Right atrium auricular region (tissue), 2 donors: ENCODE results near the gene PRKD2. TPM values are rescaled to one million over a fixed set of nuclear protein-coding genes. Genes with fewer than 3 reads are reported as not detected.

ENCODE experiments used
- DNase-seq: peaks from one replicate; pipeline ENCODE4 v3.0.0-alpha.2; 2019; ENCODE audit warnings: low spot score
- H3K27ac ChIP-seq, 2 donors: fragments of 200-600 bp; sonication (generic); 1 replicate in 1 of 2; 2 replicates in 1 of 2; pipeline ENCODE4 v1.5.1; 2016 to 2019
- H3K27me3 ChIP-seq, 2 donors: fragments of 200-600 bp; sonication (generic); one replicate each; pipeline versions ENCODE4 v1.5.1 to v1.6.0; 2017 to 2019
- H3K36me3 ChIP-seq: fragments of 200-600 bp; sonication (generic); one replicate; pipeline ENCODE4 v1.5.1; 2016
- H3K4me1 ChIP-seq, 2 donors: fragments of 200-600 bp; sonication (generic); one replicate each; pipeline versions ENCODE4 v1.5.1 to v1.6.0; 2017 to 2019
- H3K4me3 ChIP-seq, 2 donors: fragments of 200-600 bp; sonication (generic); 1 replicate in 1 of 2; 2 replicates in 1 of 2; pipeline ENCODE4 v1.5.1; 2017 to 2019; ENCODE audit warnings: mild to moderate bottlenecking in 1 of 2, moderate library complexity in 1 of 2
- H3K9me3 ChIP-seq, 2 donors: fragments of 200-600 bp; sonication (generic); one replicate each; pipeline ENCODE4 v1.5.1; 2019
- total RNA-seq, 2 donors: library from RNA; depleted of rRNA; stranded (reverse); fragments of >200 nt; gene quantifications; one replicate each; pipeline ENCODE4 v1.1.0, GENCODE V29; 2016
- TF ChIP-seq, protein P1 (sequence below), 2 donors: fragments of 200-600 bp; sonication (generic); IDR thresholded peaks; one replicate each; pipeline ENCODE4 v1.5.1; 2019; ENCODE audit warnings: antibody characterized with exemption in 2 of 2

The PRKD2 gene
- total RNA-seq, 2 donors from 2014 or later, result 8.6 to 19.2 TPM

DNA sequence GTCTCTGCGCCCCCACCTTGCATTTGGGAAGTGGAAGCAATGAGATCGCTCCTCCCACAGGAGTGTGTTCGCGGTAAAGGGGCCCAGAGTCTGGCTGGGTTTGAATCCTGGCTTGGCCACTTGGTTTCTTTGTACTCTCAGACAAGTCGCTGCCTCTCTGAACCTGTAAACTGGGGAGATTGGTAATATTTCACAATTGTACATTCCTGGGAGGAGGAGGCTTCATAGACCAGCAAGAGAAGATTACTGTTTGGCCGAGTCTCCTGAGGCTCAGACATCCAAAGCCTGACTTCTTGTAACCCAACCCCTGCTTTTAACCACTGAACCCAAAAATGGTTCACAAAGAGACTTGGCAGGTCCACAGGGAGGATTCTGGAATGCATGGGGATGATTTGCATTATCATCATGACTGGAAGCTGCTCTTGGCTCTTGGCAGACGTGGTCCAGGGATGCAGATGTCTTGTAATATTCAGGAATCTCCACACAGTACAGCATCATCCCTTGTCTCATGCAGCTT is 43.0 kb upstream of the PRKD2 start:
- Histone ChIP-seq H3K27ac (no peak overlapping the region), H3K4me1 (peaks cover 0 to 26% of the 10 kb centered on the region in 2 donors)
- DNase-seq, result no peak

DNA sequence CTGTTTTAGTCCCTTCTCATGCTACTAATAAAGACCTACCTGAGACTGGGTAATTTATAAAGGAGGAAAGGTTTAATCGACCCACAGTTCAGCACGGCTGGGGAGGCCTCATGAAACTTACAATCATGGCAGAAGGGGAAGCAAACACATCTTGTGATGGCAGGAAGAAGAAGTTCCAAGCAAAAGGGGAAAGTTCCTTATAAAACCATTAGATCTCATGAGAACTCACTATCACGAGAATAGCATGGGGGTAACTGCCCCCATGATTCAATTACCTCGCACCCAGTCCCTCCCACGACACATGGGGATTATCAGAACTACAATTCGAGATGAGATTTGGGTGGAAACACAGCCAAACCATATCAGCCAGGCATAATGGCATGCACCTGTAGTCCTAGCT is 42.3 kb upstream of the PRKD2 start:
- Histone ChIP-seq H3K27me3 (no peaks in the 10 kb centered on the region), H3K4me1 (peaks cover 0 to 26% of the 10 kb centered on the region in 2 donors), H3K4me3 (no peak overlapping the region), H3K36me3 (peaks cover 5% of the 10 kb centered on the region), H3K27ac (peak overlapping the region in 1 of 2 donors; percentile 4), H3K9me3 (no peaks in the 10 kb centered on the region)
- DNase-seq, result no peak
- TF ChIP-seq, protein P1, sequence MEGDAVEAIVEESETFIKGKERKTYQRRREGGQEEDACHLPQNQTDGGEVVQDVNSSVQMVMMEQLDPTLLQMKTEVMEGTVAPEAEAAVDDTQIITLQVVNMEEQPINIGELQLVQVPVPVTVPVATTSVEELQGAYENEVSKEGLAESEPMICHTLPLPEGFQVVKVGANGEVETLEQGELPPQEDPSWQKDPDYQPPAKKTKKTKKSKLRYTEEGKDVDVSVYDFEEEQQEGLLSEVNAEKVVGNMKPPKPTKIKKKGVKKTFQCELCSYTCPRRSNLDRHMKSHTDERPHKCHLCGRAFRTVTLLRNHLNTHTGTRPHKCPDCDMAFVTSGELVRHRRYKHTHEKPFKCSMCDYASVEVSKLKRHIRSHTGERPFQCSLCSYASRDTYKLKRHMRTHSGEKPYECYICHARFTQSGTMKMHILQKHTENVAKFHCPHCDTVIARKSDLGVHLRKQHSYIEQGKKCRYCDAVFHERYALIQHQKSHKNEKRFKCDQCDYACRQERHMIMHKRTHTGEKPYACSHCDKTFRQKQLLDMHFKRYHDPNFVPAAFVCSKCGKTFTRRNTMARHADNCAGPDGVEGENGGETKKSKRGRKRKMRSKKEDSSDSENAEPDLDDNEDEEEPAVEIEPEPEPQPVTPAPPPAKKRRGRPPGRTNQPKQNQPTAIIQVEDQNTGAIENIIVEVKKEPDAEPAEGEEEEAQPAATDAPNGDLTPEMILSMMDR (IDR thresholded peaks at IDR 0.05), result no peak

More for the DNA sequence above, 43.0 kb upstream of the PRKD2 start:
- no peaks in the 10 kb centered on the region for H3K9me3 ChIP-seq
- TF ChIP-seq, protein P1 (IDR thresholded peaks at IDR 0.05), result no peak
- no peak overlapping the region for H3K4me3 ChIP-seq
- H3K36me3 ChIP-seq, result peaks cover 5% of the 10 kb centered on the region
- H3K27me3 ChIP-seq, result no peaks in the 10 kb centered on the region

DNA sequence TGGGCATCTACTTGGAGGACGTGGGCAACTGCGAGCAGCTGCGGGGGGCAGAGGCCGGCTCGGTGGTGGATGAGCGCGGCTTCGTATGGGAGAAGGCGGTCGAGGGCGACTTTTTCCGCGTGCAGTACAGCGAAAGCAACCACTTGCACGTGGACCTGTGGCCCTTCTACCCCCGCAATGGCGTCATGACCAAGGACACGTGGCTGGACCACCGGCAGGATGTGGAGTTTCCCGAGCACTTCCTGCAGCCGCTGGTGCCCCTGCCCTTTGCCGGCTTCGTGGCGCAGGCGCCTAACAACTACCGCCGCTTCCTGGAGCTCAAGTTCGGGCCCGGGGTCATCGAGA is 39.6 kb upstream of the PRKD2 start:
- Histone ChIP-seq H3K27me3 (no peaks in the 10 kb centered on the region), H3K36me3 (peaks cover 18% of the 10 kb centered on the region), H3K27ac (no peak overlapping the region), H3K4me3 (no peak overlapping the region), H3K9me3 (no peaks in the 10 kb centered on the region), H3K4me1 (peaks cover 0 to 26% of the 10 kb centered on the region in 2 donors)
- DNase-seq, result no peak
- TF ChIP-seq, protein P1 (IDR thresholded peaks at IDR 0.05), result no peak

DNA sequence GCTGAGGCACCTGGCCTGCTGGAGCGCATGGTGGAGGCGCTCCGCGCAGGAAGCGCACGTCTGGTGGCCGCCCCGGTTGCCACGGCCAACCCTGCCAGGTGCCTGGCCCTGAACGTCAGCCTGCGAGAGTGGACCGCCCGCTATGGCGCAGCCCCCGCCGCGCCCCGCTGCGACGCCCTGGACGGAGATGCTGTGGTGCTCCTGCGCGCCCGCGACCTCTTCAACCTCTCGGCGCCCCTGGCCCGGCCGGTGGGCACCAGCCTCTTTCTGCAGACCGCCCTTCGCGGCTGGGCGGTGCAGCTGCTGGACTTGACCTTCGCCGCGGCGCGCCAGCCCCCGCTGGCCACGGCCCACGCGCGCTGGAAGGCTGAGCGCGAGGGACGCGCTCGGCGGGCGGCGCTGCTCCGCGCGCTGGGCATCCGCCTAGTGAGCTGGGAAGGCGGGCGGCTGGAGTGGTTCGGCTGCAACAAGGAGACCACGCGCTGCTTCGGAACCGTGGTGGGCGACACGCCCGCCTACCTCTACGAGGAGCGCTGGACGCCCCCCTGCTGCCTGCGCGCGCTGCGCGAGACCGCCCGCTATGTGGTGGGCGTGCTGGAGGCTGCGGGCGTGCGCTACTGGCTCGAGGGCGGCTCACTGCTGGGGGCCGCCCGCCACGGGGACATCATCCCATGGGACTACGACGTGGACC is 39.1 kb upstream of the PRKD2 start:
- Histone ChIP-seq H3K27ac (no peak overlapping the region), H3K27me3 (no peaks in the 10 kb centered on the region), H3K4me1 (peaks cover 0 to 26% of the 10 kb centered on the region in 2 donors), H3K36me3 (peaks cover 20% of the 10 kb centered on the region), H3K4me3 (no peak overlapping the region), H3K9me3 (no peaks in the 10 kb centered on the region)
- TF ChIP-seq, protein P1 (IDR thresholded peaks at IDR 0.05), result no peak
- no peak for DNase-seq

- peak overlapping the region in 1 of 2 donors; percentile 4 for H3K27ac ChIP-seq
- no peak overlapping the region for H3K4me3 ChIP-seq
- DNase-seq, result no peak
- TF ChIP-seq, protein P1 (IDR thresholded peaks at IDR 0.05), result no peak
- H3K4me1 ChIP-seq, result peaks cover 0 to 21% of the 10 kb centered on the region in 2 donors
- no peaks in the 10 kb centered on the region for H3K27me3 ChIP-seq
- H3K36me3 ChIP-seq, result peaks cover 24% of the 10 kb centered on the region
- no peaks in the 10 kb centered on the region for H3K9me3 ChIP-seq
These were observed 38.4 kb upstream of the PRKD2 start for GRCh38 chr19:46755077-46755852.
